Progenitor cell of endocrine pancreas (in vitro differentiated cells): ENCODE results near the gene CRISPLD2. TPM values are rescaled to one million over a fixed set of nuclear protein-coding genes. Genes with fewer than 3 reads are reported as not detected.
"Not testable (repeated sequence)": the region's sequence is repeated elsewhere in the genome, so short reads cannot be mapped to it uniquely, and the experiment has no call there.

Source experiments
- DNase-seq: peaks from one replicate; pipeline ENCODE4 v3.0.0; 2021; ENCODE audit warnings: low spot score; ENCODE audit not compliant: unreplicated experiment
- H3K27ac Mint-ChIP-seq: 2 replicates; pipeline ENCODE4 v1.8.0; 2021; ENCODE audit warnings: mild to moderate bottlenecking, moderate library complexity, mixed read lengths
- H3K27me3 Mint-ChIP-seq: 2 replicates; pipeline ENCODE4 v1.8.0; 2021; ENCODE audit warnings: mixed read lengths
- H3K36me3 Mint-ChIP-seq: 2 replicates; pipeline ENCODE4 v1.8.0; 2022; ENCODE audit warnings: mixed read lengths; ENCODE audit not compliant: insufficient read depth
- H3K4me1 Mint-ChIP-seq: 2 replicates; pipeline ENCODE4 v1.8.0; 2021; ENCODE audit warnings: low read depth, mixed read lengths
- H3K4me3 Mint-ChIP-seq: 2 replicates; pipeline ENCODE4 v1.8.0; 2021; ENCODE audit warnings: low read depth, mild to moderate bottlenecking, moderate library complexity, mixed read lengths
- H3K9me3 Mint-ChIP-seq: 2 replicates; pipeline ENCODE4 v1.8.0; 2021; ENCODE audit warnings: low read depth, mixed read lengths
- CTCF ChIP-seq: fragments of 200-600 bp; sonication (generic); IDR thresholded peaks from one replicate; pipeline ENCODE4 v1.5.0; 2021; ENCODE audit warnings: antibody characterized with exemption, mild to moderate bottlenecking; ENCODE audit not compliant: unreplicated experiment
- total RNA-seq: library from RNA; stranded (reverse); gene quantifications from 2 replicates; pipeline ENCODE4 v1.2.1, GENCODE V29; 2021

Gene CRISPLD2
- total RNA-seq, 1 donor from 2014 or later: 11.0 TPM

GRCh38 chr16:84932681-84933080, 112.9 kb downstream of the CRISPLD2 start:
- no peaks in the 10 kb centered on the region for H3K9me3 Mint-ChIP-seq
- H3K36me3 Mint-ChIP-seq: no peaks in the 10 kb centered on the region
- no peaks in the 10 kb centered on the region for H3K4me1 Mint-ChIP-seq
- no peak overlapping the region for H3K27ac Mint-ChIP-seq
- DNase-seq: no peak
- TF ChIP-seq CTCF: no peak
- H3K4me3 Mint-ChIP-seq: no peak overlapping the region
- peaks cover 6% of the 10 kb centered on the region for H3K27me3 Mint-ChIP-seq

GRCh38 chr16:84933774-84934631, 114.2 kb downstream of the CRISPLD2 start:
- Mint-ChIP-seq H3K4me1 (no peaks in the 10 kb centered on the region), H3K36me3 (no peaks in the 10 kb centered on the region), H3K9me3 (no peaks in the 10 kb centered on the region), H3K27ac (no peak overlapping the region), H3K4me3 (no peak overlapping the region), H3K27me3 (peaks cover 6% of the 10 kb centered on the region)
- no peak for DNase-seq
- no peak for TF ChIP-seq CTCF

DNA sequence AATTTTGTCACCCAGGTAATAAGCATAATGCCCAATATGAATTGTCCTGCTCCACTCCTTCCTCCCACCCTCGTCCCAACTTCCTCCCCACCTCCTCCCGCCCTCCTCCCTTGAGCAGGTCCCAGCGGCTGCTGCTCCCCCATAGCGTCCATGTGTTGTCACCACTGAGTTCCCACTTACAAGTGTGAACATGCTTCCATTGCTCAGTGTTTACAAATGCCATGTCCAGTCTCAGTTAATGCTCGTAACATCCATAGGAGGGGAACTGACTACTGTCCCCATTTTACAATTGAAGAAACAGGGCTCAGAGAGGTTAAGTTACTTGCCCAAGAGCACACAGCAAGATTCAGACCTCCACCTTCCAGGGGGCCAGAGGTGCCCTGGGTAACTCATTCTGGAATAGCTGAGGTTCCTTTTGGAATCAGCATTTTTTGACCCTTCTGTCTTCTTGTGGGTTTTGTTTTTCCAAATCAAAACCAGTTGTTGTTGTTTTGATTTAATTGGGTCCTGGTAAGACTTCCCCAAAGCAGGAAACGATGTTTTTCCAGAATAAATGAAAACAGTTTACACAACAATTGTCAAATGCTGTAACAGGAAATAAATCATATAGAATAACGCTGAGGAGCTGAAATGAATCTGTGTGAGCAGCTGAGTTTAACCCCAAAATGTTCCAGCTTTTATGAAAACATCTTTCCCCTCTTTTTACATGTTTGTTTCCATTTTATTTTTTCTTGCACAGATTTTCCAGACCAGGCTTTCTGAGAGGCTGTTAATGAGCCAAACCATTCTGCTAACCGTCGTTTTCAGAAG, 117.6 kb downstream of the CRISPLD2 start:
- Mint-ChIP-seq H3K27ac (no peak overlapping the region), H3K36me3 (no peaks in the 10 kb centered on the region), H3K27me3 (peaks cover 4% of the 10 kb centered on the region), H3K4me1 (no peaks in the 10 kb centered on the region), H3K4me3 (no peak overlapping the region), H3K9me3 (no peaks in the 10 kb centered on the region)
- no peak for DNase-seq
- no peak for TF ChIP-seq CTCF

DNA sequence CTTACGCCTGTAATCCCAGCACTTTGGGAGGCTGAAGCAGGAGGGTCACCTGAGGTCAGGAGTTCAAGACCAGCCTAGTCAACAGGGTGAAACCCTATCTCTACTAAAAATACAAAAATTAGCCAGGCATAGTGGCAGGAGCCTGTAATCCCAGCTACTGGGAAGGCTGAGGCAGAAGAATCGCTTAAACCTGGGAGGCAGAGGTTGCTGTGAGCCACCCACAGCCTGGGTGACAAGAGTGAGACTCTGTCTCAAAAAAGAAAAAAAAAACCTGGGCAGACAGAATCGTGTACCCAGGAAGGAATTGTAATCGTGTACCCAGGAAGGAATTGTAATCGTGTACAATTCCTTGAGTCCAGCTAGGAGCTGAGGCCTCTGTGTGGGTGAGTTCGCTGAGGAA, 118.8 kb downstream of the CRISPLD2 start:
- not testable (repeated sequence) for DNase-seq, H3K4me1 Mint-ChIP-seq, H3K27ac Mint-ChIP-seq, H3K27me3 Mint-ChIP-seq, H3K36me3 Mint-ChIP-seq, H3K9me3 Mint-ChIP-seq, H3K4me3 Mint-ChIP-seq

- Mint-ChIP-seq H3K4me3 (no peak overlapping the region), H3K27me3 (peaks cover 7% of the 10 kb centered on the region), H3K9me3 (no peaks in the 10 kb centered on the region), H3K27ac (no peak overlapping the region), H3K36me3 (no peaks in the 10 kb centered on the region), H3K4me1 (no peaks in the 10 kb centered on the region)
- DNase-seq: no peak
- TF ChIP-seq CTCF: no peak
Measured at GRCh38 chr16:84940670-84941551, 121.1 kb downstream of the CRISPLD2 start.
